ENCODE results near the gene ALKBH7. TPM values are rescaled to one million over a fixed set of nuclear protein-coding genes. Genes with fewer than 3 reads are reported as not detected.

Gene ALKBH7
- polyA plus RNA-seq, 3 donors = 20.9 to 109 (median 86.0) TPM

DNA sequence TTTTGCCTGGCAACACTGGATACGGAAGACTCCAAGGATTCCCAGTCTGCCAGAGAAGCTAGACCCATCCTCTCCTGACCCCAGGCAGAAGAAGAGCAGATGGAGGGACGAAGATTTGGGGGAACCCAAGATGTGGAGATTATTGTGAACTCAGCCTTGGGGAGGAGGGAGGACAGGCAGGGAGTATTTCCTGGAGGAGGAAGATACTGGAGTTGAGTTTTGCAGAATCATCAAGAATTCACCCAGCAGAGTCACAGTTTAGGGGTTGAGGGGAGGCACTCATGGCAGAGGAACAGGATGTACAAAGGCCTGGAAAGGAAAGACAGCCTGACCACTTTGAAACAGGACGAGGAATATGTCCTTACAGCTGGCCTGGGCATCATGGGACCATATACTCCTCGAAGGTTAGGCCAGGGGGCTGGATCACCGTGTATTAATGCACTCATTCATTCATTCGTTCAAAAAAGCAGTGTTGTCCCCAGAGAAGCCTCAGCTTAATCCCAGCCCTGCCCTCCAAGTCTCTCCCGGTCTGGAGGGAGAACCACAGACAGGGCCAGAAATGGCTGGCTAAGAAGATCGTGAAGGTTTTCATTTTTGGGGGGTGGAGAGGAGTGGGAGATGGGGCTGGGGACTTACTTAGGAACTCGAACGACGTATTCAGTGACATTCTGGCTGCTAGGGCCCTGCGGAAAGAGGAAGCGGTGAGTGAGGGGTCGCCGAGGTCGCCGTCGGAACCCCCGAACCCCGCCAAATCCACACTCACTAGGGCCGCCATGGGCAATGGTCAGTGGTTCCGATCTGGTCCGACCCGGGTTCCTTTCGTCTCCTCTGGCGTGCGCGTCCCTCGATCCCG is 19.9 kb downstream of the ALKBH7 start:
- Histone ChIP-seq H3K9ac (ENCODE audit: insufficient read depth, low read length, poor library complexity, severe bottlenecking) (peak overlapping the region; percentile 93), H3K4me2 (replicated peaks; ENCODE audit: extremely low read depth, low read length, poor library complexity, severe bottlenecking) (peak overlapping the region; percentile 90), H3K27ac (ENCODE audit: low read depth in 1 of 2, low read length in 2 of 2) (peak overlapping the region; percentile 91 to 92), H3K4me3 (replicated peaks in 1 of 3; ENCODE audit: low read depth in 2 of 3, low read length in 3 of 3) (peak overlapping the region; percentile 48 to 86 (median 62)), H3K9me3 (replicated peaks in 1 of 2; ENCODE audit: control insufficient read depth in 1 of 2, insufficient read depth in 1 of 2, low read length in 2 of 2) (no peaks in the 10 kb centered on the region), H4K20me1 (ENCODE audit: insufficient read depth, low read length) (no peaks in the 10 kb centered on the region), H3K79me2 (ENCODE audit: insufficient read depth, low read length) (peaks cover 28% of the 10 kb centered on the region), H2AFZ (ENCODE audit: insufficient read depth, low read depth, low read length, poor library complexity, severe bottlenecking) (peak overlapping the region; percentile 98), H3K4me1 (ENCODE audit: control insufficient read depth in 1 of 2, insufficient read depth in 2 of 2, low read length in 2 of 2) (peaks cover 14 to 22% of the 10 kb centered on the region in 2 donors), H3K27me3 (ENCODE audit: control insufficient read depth in 2 of 2, insufficient read depth in 2 of 2, low read length in 2 of 2) (no peaks in the 10 kb centered on the region), H3K36me3 (replicated peaks in 1 of 2; ENCODE audit: control insufficient read depth in 1 of 2, insufficient read depth in 2 of 2, low read length in 2 of 2) (peaks cover 26 to 39% of the 10 kb centered on the region in 2 donors)
- Mint-ChIP-seq H3K27me3 (ENCODE audit: low read depth in 3 of 3) (peaks cover 0 to 6% (median 3%) of the 10 kb centered on the region in 3 donors), H3K4me3 (peak overlapping the region; percentile 89 to 94), H3K36me3 (peaks cover 25 to 44% of the 10 kb centered on the region in 2 donors), H3K4me1 (peaks cover 19% of the 10 kb centered on the region), H3K9me3 (no peaks in the 10 kb centered on the region), H3K27ac (peak overlapping the region; percentile 96 to 99 (median 97))
- DNase-seq = no peak
- 4% methylated on average over 24 of the region's 30 CpGs for WGBS (ENCODE audit: insufficient coverage)
- intact Hi-C loops (cut with micrococcal nuclease) = loop anchor here in 1 of 2 donors (2.0 kb wide), 1 partner anchor 20 kb away; the partner anchor contains the start of gene ALKBH7
- TF ChIP-seq, protein P1, sequence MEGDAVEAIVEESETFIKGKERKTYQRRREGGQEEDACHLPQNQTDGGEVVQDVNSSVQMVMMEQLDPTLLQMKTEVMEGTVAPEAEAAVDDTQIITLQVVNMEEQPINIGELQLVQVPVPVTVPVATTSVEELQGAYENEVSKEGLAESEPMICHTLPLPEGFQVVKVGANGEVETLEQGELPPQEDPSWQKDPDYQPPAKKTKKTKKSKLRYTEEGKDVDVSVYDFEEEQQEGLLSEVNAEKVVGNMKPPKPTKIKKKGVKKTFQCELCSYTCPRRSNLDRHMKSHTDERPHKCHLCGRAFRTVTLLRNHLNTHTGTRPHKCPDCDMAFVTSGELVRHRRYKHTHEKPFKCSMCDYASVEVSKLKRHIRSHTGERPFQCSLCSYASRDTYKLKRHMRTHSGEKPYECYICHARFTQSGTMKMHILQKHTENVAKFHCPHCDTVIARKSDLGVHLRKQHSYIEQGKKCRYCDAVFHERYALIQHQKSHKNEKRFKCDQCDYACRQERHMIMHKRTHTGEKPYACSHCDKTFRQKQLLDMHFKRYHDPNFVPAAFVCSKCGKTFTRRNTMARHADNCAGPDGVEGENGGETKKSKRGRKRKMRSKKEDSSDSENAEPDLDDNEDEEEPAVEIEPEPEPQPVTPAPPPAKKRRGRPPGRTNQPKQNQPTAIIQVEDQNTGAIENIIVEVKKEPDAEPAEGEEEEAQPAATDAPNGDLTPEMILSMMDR (IDR thresholded peaks at IDR 0.05) = no peak

GRCh38 chr19:6393074-6393982 is 20.7 kb downstream of the ALKBH7 start, which contains the start of gene GTF2F1:
Gene GTF2F1, minus strand, starts transcription at chr19:6393164. Its CDS starts 169 bp downstream, at chr19:6392995.
- peak within 1 kb of the TSS; percentile 89 to 94 for H3K4me3 Mint-ChIP-seq
- Histone ChIP-seq H3K36me3 (replicated peaks in 1 of 2; ENCODE audit: control insufficient read depth in 1 of 2, insufficient read depth in 2 of 2, low read length in 2 of 2) (peaks cover 18 to 30% of the 10 kb centered on the region in 2 donors), H2AFZ (ENCODE audit: insufficient read depth, low read depth, low read length, poor library complexity, severe bottlenecking) (peak within 1 kb of the TSS; percentile 98), H4K20me1 (ENCODE audit: insufficient read depth, low read length) (no peaks in the 10 kb centered on the region), H3K4me1 (ENCODE audit: control insufficient read depth in 1 of 2, insufficient read depth in 2 of 2, low read length in 2 of 2) (peaks cover 14 to 22% of the 10 kb centered on the region in 2 donors), H3K27ac (ENCODE audit: low read depth in 1 of 2, low read length in 2 of 2) (peak within 1 kb of the TSS; percentile 91 to 92), H3K79me2 (ENCODE audit: insufficient read depth, low read length) (peaks cover 26% of the 10 kb centered on the region), H3K4me3 (replicated peaks in 1 of 3; ENCODE audit: low read depth in 2 of 3, low read length in 3 of 3) (peak within 1 kb of the TSS; percentile 48 to 86 (median 62)), H3K9ac (ENCODE audit: insufficient read depth, low read length, poor library complexity, severe bottlenecking) (peak within 1 kb of the TSS; percentile 93), H3K27me3 (ENCODE audit: control insufficient read depth in 2 of 2, insufficient read depth in 2 of 2, low read length in 2 of 2) (no peaks in the 10 kb centered on the region), H3K9me3 (replicated peaks in 1 of 2; ENCODE audit: control insufficient read depth in 1 of 2, insufficient read depth in 1 of 2, low read length in 2 of 2) (no peaks in the 10 kb centered on the region), H3K4me2 (replicated peaks; ENCODE audit: extremely low read depth, low read length, poor library complexity, severe bottlenecking) (peak within 1 kb of the TSS; percentile 90)
- peak; percentile 86 to 92 (median 90) for DNase-seq
- WGBS (ENCODE audit: insufficient coverage) = under 1% methylated on average over 65 of the region's 69 CpGs
- H3K9me3 Mint-ChIP-seq = no peaks in the 10 kb centered on the region
- intact Hi-C loops (cut with micrococcal nuclease) = loop anchor here in 1 of 2 donors (2.0 kb wide), 1 partner anchor 21 kb away; the partner anchor contains the start of gene ALKBH7
- TF ChIP-seq, protein P1 (IDR thresholded peaks at IDR 0.05) = no peak
- peaks cover 19 to 35% of the 10 kb centered on the region in 2 donors for H3K36me3 Mint-ChIP-seq
- H3K4me1 Mint-ChIP-seq = peaks cover 19% of the 10 kb centered on the region
- peak within 1 kb of the TSS; percentile 96 to 99 (median 97) for H3K27ac Mint-ChIP-seq
- H3K27me3 Mint-ChIP-seq (ENCODE audit: low read depth in 3 of 3) = peaks cover 0 to 6% (median 4%) of the 10 kb centered on the region in 3 donors

All from CD14-positive monocyte (primary cell).